Omental fat pad (tissue), 4 donors: Measurements from ENCODE around the gene COL4A2. TPM values are rescaled to one million over a fixed set of nuclear protein-coding genes. Genes with fewer than 3 reads are reported as not detected.

Experiments
- ATAC-seq: fragments of 150-250 bp; one replicate; pipeline ENCODE4 v1.9.1; 2016; ENCODE audit warnings: mild to moderate bottlenecking, moderate library complexity; ENCODE audit not compliant: low FRiP score
- DNase-seq: peaks from one replicate; pipeline ENCODE4 v3.0.0-alpha.2; 2019; ENCODE audit warnings: low spot score
- total RNA-seq, 4 donors: library from RNA; depleted of rRNA; stranded (reverse); fragments of >200 nt; gene quantifications; one replicate each; pipeline ENCODE4 v1.1.0, GENCODE V29; 2016
- TF ChIP-seq, protein P1 (sequence below), 3 donors: fragments of 450-650 bp; IDR thresholded peaks; one replicate each; pipeline ENCODE4 v1.5.1; 2016 to 2017; ENCODE audit warnings: antibody characterized with exemption in 3 of 3, mild to moderate bottlenecking in 3 of 3, moderate library complexity in 2 of 3

COL4A2 gene
- total RNA-seq, 4 donors from 2014 or later = 380 to 788 (median 684) TPM

DNA sequence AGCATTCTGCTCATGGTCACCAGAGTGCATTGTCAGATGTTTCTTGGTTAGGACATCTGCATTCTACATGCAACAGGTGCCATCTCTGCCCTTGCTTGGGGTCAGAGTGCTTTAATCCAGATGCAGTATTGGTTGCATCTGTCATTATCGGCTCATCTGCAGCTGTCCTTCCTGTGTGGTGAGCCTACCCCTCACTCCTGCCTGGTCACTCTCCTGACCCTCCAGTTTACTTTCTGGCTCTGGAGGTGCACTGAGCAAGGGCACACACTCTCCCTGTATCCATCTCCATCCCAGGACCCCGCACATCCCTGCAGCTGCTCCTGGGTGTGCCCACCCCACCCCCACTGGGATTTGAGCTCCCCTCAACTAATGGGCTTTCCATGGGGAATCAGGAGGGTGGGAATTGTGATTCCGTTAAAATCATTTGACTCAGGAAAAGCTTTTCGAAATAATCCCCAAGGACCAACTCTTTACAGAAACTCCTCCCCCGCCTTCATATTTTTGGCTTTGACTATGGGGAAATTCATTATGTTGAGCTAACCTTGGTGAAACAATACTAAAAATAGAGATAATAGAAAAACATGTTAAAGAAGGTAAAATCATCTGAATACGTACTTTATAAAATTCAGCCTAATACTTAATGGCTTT is 70.2 kb downstream of the COL4A2 start:
- TF ChIP-seq, protein P1, sequence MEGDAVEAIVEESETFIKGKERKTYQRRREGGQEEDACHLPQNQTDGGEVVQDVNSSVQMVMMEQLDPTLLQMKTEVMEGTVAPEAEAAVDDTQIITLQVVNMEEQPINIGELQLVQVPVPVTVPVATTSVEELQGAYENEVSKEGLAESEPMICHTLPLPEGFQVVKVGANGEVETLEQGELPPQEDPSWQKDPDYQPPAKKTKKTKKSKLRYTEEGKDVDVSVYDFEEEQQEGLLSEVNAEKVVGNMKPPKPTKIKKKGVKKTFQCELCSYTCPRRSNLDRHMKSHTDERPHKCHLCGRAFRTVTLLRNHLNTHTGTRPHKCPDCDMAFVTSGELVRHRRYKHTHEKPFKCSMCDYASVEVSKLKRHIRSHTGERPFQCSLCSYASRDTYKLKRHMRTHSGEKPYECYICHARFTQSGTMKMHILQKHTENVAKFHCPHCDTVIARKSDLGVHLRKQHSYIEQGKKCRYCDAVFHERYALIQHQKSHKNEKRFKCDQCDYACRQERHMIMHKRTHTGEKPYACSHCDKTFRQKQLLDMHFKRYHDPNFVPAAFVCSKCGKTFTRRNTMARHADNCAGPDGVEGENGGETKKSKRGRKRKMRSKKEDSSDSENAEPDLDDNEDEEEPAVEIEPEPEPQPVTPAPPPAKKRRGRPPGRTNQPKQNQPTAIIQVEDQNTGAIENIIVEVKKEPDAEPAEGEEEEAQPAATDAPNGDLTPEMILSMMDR (IDR thresholded peaks at IDR 0.05) = no peak
- DNase-seq (no peak), ATAC-seq (no peak)

DNA sequence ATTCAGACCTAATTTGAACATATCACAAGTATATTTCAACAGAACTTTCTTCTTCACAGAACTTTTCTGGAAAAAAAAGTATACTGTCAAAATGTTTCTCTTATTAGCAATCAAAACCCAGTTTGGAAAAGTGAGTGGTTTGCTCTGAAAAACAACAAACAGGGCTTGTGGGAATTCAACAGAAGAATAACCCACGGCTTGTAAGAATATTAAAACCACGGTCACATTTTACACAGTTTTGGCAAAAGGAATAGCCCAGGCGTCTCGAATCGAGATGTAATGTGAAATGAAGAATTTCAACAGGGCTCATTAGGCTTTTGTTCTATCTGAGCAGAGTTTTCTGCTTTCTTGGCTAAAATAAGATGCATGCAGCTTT is 70.7 kb downstream of the COL4A2 start:
- ATAC-seq (no peak), DNase-seq (no peak)
- TF ChIP-seq, protein P1 (IDR thresholded peaks at IDR 0.05) = no peak

DNA sequence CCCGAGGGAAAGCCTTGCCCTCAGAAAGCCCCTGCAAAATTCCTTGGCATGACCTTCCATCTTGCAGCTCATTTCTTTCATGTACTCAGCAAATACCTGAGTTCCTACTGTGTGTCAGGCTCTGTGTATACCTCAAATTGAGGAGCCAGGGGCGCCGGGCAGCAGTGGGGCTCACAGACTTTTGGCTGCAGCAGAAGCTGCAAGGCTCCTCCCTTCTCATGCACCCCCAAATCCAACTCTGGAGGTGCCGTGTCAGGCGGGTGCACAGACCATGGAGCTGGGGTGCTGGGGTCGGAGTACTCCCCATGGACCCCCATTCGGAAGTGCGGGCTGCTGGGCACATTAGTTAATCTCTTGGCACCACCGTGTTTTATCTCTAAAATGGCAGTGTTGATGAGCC is 72.3 kb downstream of the COL4A2 start:
- ATAC-seq (no peak), DNase-seq (no peak)
- TF ChIP-seq, protein P1 (IDR thresholded peaks at IDR 0.05) = no peak

DNA sequence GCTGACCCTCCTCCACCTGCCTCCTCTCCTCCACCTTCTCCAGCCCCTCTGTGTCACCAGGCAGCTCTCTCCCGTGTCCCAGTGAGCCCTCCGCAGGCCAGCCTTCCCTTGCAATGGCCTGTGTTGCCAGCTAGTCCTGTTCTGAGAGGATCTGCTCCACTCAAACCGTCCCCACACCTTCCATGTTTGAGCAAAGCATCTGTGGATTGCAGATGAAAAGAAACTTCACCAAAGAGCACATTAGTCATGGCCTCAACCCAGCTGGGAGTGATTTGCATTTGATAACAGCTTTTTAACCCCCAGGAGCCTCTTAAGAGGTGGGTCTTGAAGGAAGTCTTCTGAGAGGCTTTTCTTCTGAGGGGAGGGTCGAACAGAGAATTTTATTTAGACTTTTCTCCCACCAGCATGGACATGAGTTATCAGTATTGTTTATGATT is 72.8 kb downstream of the COL4A2 start:
- ATAC-seq (no peak), DNase-seq (no peak)
- TF ChIP-seq, protein P1 (IDR thresholded peaks at IDR 0.05) = no peak

DNA sequence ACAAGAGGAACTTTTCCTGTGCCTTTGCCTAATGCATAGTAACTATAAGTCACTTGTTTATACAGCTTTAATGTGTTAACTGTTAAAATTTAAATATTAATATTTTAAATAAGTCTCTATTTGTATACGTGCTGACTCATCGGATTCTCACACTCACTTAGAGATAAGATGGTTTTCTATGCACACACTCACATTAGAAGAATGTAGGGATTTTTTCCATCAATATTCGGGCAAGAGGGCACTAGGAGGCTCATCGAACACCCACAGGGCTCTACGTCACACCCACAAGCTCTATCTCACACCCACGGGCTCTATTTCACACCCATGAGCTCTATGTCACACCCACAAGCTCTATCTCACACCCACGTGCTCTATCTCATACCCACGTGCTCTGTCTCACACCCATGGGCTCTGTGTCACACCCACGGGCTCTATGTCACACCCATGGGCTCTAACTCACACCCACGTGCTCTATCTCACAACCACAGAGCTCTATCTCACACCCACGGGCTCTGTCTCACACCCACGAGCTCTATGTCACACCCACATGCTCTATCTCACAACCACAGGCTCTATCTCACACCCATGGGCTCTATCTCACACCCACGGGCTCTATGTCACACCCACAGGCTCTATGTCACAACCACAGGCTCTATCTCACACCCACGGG is 73.4 kb downstream of the COL4A2 start:
- TF ChIP-seq, protein P1 (IDR thresholded peaks at IDR 0.05) = no peak
- no peak for DNase-seq
- ATAC-seq = peak; percentile 45

DNA sequence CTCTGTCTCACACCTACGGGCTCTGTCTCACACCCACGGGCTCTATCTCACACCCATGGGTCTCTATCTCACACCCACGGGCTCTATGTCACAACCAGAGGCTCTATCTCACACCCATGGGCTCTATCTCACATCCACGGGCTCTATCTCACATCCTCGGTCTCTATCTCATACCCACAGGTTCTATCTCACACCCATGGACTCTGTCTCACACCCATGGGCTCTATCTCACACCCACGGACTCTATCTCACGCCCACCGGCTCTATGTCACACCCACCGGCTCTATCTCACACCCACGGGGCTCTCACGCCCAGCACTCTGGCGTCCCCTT is 73.9 kb downstream of the COL4A2 start:
- no peak for DNase-seq
- ATAC-seq = no peak
- TF ChIP-seq, protein P1 (IDR thresholded peaks at IDR 0.05) = no peak

DNA sequence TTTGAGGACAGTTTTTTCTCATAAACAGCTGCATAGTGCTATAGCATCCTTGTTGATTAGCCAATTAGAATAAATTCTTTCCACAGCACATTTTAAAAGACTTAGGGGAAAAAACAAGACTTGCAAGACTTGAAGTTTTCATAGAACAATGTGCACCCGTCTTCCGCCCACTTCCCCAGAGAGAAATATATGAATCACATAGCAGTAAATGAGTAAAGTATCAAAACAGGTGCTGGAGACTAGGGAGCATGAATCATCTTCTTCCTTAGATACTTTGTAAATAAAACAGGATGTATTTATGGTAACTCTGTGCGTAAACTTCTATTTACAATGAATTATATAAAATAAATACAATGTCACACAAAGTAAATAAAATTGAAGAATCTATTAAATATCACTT is 75.1 kb downstream of the COL4A2 start:
- ATAC-seq (no peak), DNase-seq (no peak)
- TF ChIP-seq, protein P1 (IDR thresholded peaks at IDR 0.05) = no peak
